Skin epidermis (tissue), 12 donors: Measurements from ENCODE around the gene PDE4B.
A peak's percentile ranks its signal among the peaks of the same experiment; 100 is the strongest.

Source experiments
- H3K27ac ChIP-seq, 21 experiments: fragments of 200-600 bp; sonication (generic) in 11 of 21; one replicate each; pipeline ENCODE4 v1.5.0; 2020; ENCODE audit warnings: mild to moderate bottlenecking in 3 of 21, inconsistent platforms in 2 of 21, moderate library complexity in 2 of 21
- H3K4me3 ChIP-seq, 7 experiments: fragments of 200-600 bp; sonication (generic) in 2 of 7; one replicate each; pipeline ENCODE4 v1.5.0; 2020; ENCODE audit warnings: inconsistent platforms in 2 of 7, mild to moderate bottlenecking in 2 of 7, moderate library complexity in 1 of 7

PDE4B gene

GRCh38 chr1:66286307-66286706, 493.6 kb downstream of the PDE4B start:
- Histone ChIP-seq H3K4me3 (no peak overlapping the region), H3K27ac (peak overlapping the region in 3 of 21 experiments; percentile 1 to 61 (median 9))

DNA sequence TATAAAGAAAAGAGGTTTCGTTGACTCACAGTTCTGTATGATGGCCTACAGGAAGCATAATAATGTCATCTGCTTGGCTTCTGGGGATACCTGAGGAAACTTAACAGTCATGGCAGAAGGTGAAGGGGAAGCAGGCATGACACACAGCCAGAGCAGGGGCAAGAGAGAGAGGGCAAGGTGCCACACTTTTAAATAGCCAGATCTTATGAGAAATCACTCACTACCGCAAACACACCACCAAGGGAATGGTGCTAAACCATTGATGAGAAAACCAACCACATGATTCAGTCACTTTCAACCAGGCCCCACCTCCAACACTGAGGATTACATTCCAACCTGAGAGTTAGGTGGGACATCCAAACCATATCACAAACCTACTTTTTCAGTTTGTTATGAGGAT, 495.4 kb downstream of the PDE4B start:
- H3K4me3 ChIP-seq = no peak overlapping the region
- H3K27ac ChIP-seq = no peak overlapping the region

- peak overlapping the region in 3 of 21 experiments; percentile 13 to 32 (median 18) for H3K27ac ChIP-seq
Observed at GRCh38 chr1:66290761-66291530, 498.3 kb downstream of the PDE4B start.

DNA sequence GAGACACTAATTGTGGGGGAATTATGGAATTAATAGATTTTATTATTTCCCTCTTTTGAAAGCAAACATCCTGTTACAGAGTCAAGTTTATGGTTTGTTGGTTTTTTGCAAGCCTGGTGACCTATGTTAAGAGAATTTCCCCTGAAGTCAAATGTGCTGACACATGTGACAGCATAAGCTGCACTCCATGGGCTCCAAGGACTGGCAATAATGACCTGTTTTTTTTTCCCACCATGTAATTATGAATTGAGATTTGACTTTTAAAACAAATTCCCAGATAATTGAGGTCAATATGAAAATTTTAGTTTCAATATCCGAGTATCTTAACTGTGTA, 498.8 kb downstream of the PDE4B start:
- Histone ChIP-seq H3K27ac (peak overlapping the region in 2 of 21 experiments; percentile 18 to 37), H3K4me3 (no peak overlapping the region)

More at GRCh38 chr1:66290761-66291530, 498.3 kb downstream of the PDE4B start:
- no peak overlapping the region for H3K4me3 ChIP-seq

DNA sequence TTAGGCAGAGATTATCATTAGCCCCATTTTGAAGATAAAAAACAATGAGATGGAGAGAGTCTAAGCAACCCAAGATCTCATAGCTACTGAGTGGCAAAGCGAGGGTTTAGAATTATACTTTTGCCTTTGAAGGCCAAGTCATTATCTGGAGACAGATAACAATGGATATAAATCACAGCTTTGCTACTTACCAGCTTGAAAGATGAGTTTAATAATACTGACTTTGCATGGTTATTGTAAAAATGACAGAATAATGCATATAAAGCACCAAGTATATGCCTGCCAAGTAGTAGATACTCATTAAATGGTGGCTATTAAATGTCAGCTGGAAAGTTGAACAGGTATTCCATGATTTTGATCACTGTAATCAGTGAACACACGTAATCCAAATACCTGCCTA, 499.6 kb downstream of the PDE4B start:
- Histone ChIP-seq H3K27ac (peak overlapping the region in 1 of 21 experiments; percentile 22), H3K4me3 (no peak overlapping the region)

GRCh38 chr1:66292944-66293343, 500.2 kb downstream of the PDE4B start:
- Histone ChIP-seq H3K4me3 (no peak overlapping the region), H3K27ac (peak overlapping the region in 2 of 21 experiments; percentile 13 to 81)

- Histone ChIP-seq H3K27ac (peak overlapping the region in 13 of 21 experiments; percentile 12 to 81 (median 52)), H3K4me3 (no peak overlapping the region)
Observed at GRCh38 chr1:66294707-66295370, 502.1 kb downstream of the PDE4B start.

- H3K27ac ChIP-seq = peak overlapping the region in 6 of 21 experiments; percentile 9 to 81 (median 54)
Observed at GRCh38 chr1:66295803-66296202, 503.1 kb downstream of the PDE4B start.

GRCh38 chr1:66296370-66296769, 503.7 kb downstream of the PDE4B start:
- peak overlapping the region in 3 of 21 experiments; percentile 9 to 52 (median 41) for H3K27ac ChIP-seq
- no peak overlapping the region for H3K4me3 ChIP-seq

More at GRCh38 chr1:66295803-66296202, 503.1 kb downstream of the PDE4B start:
- H3K4me3 ChIP-seq = no peak overlapping the region

GRCh38 chr1:66296951-66297350, 504.3 kb downstream of the PDE4B start:
- Histone ChIP-seq H3K4me3 (no peak overlapping the region), H3K27ac (peak overlapping the region in 1 of 21 experiments; percentile 41)

- no peak overlapping the region for H3K27ac ChIP-seq
Observed at GRCh38 chr1:66298464-66298863, 505.8 kb downstream of the PDE4B start.

DNA sequence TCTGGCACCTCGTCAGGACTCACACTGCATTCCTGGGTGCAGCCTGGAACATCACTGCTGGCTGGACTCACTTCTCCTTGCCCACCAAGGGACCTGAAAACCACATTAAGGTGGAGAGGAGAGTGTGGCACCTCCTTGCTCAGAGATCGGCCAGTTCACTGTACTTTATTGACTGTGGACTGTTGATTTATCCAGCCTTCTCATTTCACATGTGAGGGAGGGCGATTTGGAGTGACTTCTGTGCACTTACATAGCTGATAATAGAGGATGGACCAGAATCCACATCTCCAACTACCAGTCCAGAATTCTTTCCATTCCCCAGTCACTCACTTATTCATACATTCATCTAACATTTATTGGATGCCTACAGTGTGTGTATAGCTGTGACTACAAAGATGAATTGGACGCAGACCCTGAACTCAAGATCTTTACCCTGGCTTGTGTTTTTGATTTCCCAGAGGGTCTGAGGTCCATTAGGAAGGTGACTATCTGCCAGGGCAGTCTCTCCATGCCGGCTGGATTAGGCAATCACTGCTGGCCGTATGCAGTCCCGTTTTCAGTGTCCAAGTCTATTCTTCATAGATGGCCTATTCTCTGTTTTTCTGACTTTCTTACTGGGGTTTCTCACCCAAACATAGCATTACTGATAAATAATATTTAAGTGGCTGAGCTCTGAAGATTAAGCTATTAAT, 507.7 kb downstream of the PDE4B start:
- Histone ChIP-seq H3K4me3 (no peak overlapping the region), H3K27ac (peak overlapping the region in 18 of 21 experiments; percentile 3 to 82 (median 62))

More at GRCh38 chr1:66298464-66298863, 505.8 kb downstream of the PDE4B start:
- H3K4me3 ChIP-seq = no peak overlapping the region

GRCh38 chr1:66300972-66301451, 508.3 kb downstream of the PDE4B start:
- H3K27ac ChIP-seq = peak overlapping the region in 19 of 21 experiments; percentile 3 to 82 (median 61)
- H3K4me3 ChIP-seq = peak overlapping the region in 1 of 7 experiments; percentile 5

- H3K27ac ChIP-seq = peak overlapping the region in 5 of 21 experiments; percentile 3 to 82 (median 68)
- no peak overlapping the region for H3K4me3 ChIP-seq
Observed at GRCh38 chr1:66302184-66302742, 509.6 kb downstream of the PDE4B start.

DNA sequence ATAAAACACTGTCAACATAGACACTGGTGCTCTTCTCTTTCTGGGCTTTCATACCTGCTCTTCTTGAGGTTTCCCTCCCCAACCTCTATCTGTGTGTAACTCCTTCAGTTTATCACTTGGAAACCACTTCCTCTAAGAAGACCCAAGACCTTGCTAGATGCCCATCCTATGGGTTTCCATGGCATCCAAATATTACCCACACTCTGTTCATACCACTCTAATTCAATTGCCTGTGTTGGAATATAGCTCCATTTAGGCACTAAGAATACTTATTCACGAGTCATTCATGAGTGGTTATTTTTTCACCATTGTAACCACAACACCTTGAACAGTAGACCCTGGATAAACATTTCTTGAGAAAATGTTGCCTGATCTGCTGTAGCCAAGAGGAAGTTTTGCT, 510.1 kb downstream of the PDE4B start:
- Histone ChIP-seq H3K27ac (peak overlapping the region in 2 of 21 experiments; percentile 1 to 79), H3K4me3 (no peak overlapping the region)

- H3K27ac ChIP-seq = no peak overlapping the region
- H3K4me3 ChIP-seq = no peak overlapping the region
Observed at GRCh38 chr1:66303646-66304045, 511.0 kb downstream of the PDE4B start.

DNA sequence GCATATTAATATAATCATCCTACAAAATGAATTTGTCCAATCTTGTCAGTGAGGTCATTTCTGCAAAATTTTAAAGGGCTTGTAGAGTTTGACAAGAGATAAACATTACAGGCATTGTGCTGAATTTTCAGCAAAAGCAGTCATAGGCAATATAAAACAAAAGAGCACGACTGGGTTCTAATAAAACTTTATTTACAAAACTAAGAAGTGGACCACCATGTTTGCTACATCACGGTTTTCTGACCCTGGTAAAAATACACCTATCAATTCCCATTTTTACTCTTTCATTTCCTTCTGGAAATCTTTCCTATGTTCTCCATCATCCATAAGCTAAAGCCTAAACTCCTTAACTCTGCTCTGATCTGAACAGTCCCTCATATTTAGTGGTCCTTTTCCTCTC, 511.4 kb downstream of the PDE4B start:
- Histone ChIP-seq H3K27ac (no peak overlapping the region), H3K4me3 (no peak overlapping the region)

DNA sequence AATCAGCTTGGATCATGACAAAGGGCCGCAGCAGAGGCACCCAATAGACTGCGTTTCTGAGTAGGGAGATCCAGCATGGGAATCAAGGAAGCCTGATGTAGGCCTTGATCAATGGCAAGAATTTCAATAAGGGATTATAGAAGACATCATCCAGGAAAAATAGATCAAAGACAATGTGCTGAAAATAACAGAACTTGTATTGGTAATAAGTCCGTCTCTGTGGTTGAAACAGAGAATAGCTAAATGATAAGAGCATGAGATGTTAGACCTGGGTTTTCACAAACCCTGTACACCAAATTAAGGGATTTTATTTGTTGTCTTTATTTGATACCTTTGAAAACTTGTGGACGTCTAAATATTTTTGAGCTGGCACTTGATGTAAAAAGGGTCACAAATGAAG, 513.2 kb downstream of the PDE4B start:
- Histone ChIP-seq H3K4me3 (no peak overlapping the region), H3K27ac (no peak overlapping the region)

GRCh38 chr1:66309006-66309741, 516.5 kb downstream of the PDE4B start:
- Histone ChIP-seq H3K27ac (no peak overlapping the region), H3K4me3 (no peak overlapping the region)
